BJ (cell line): ENCODE results near the gene KIF25. TPM values are rescaled to one million over a fixed set of nuclear protein-coding genes. Genes with fewer than 3 reads are reported as not detected.
"Not testable (repeated sequence)": the region's sequence is repeated elsewhere in the genome, so short reads cannot be mapped to it uniquely, and the experiment has no call there.

Source experiments
- CTCF ChIA-PET: fragments of 350-600 bp; formaldehyde crosslinking; extraction: SDS; loops from one replicate; lab custom pipeline; 2021; ENCODE audit warnings: antibody characterized with exemption, inconsistent platforms; lab: Yijun Ruan, JAX
- POLR2A ChIA-PET: fragments of 300-600 bp; sonication (Branson Sonifier 250); formaldehyde crosslinking; extraction: SDS; loops from one replicate; lab custom pipeline; 2021; ENCODE audit warnings: antibody characterized with exemption; lab: Charles Lee
- DNase-seq: peaks from one replicate; pipeline ENCODE4 v3.0.0-alpha.2; 2011; ENCODE audit warnings: low read depth
- H3K27me3 ChIP-seq: 2 replicates; pipeline ENCODE4 v1.6.0; 2011; ENCODE audit warnings: low read length; ENCODE audit not compliant: control insufficient read depth, insufficient read depth
- H3K36me3 ChIP-seq: 2 replicates; pipeline ENCODE4 v1.5.1; 2011; ENCODE audit warnings: low read length; ENCODE audit not compliant: control insufficient read depth, insufficient read depth
- H3K4me3 ChIP-seq: 2 replicates; pipeline ENCODE4 v1.5.1; 2011; ENCODE audit warnings: low read depth, mild to moderate bottlenecking, control low read depth, low read length
- CTCF ChIP-seq: IDR thresholded peaks from 2 replicates; pipeline ENCODE4 v1.5.1; 2011; ENCODE audit warnings: low read depth, mild to moderate bottlenecking, control low read depth, inconsistent platforms, low read length, moderate library complexity; ENCODE audit not compliant: insufficient read depth
- polyA plus RNA-seq: library from polyadenylated mRNA; depleted of rRNA; stranded (reverse); fragments of >200 nt; gene quantifications from 2 replicates; pipeline ENCODE4 v1.2.3, GENCODE V29; 2011

The KIF25 gene
- polyA plus RNA-seq, 1 experiment, result not detected

- no peaks in the 10 kb centered on the region for H3K27me3 ChIP-seq
- no peak for TF ChIP-seq CTCF
- DNase-seq, result no peak
- ChIA-PET POLR2A (no interaction called here), CTCF (no interaction called here)
- no peaks in the 10 kb centered on the region for H3K36me3 ChIP-seq
- no peak overlapping the region for H3K4me3 ChIP-seq
These were observed 22.7 kb upstream of the KIF25 start for GRCh38 chr6:167974640-167975344.

- no peak for DNase-seq
- no peak overlapping the region for H3K4me3 ChIP-seq
- no peak for TF ChIP-seq CTCF
- ChIA-PET POLR2A (no interaction called here), CTCF (no interaction called here)
- no peaks in the 10 kb centered on the region for H3K36me3 ChIP-seq
- no peaks in the 10 kb centered on the region for H3K27me3 ChIP-seq
These were observed 22.0 kb upstream of the KIF25 start for GRCh38 chr6:167975458-167975857.

- POLR2A ChIA-PET, H3K27me3 ChIP-seq, CTCF ChIA-PET, H3K4me3 ChIP-seq, H3K36me3 ChIP-seq, DNase-seq: not testable (repeated sequence)
These were observed 21.3 kb upstream of the KIF25 start for GRCh38 chr6:167976116-167976657.

- POLR2A ChIA-PET, result no interaction called here
- no peak for DNase-seq
- TF ChIP-seq CTCF, result no peak
- H3K27me3 ChIP-seq, result no peaks in the 10 kb centered on the region
- no peak overlapping the region for H3K4me3 ChIP-seq
- CTCF ChIA-PET, result no interaction called here
- H3K36me3 ChIP-seq, result no peaks in the 10 kb centered on the region
These were observed 20.8 kb upstream of the KIF25 start for GRCh38 chr6:167976708-167977107.

- no peaks in the 10 kb centered on the region for H3K27me3 ChIP-seq
- ChIA-PET CTCF (no interaction called here), POLR2A (no interaction called here)
- no peak for DNase-seq
- H3K4me3 ChIP-seq, result no peak overlapping the region
- TF ChIP-seq CTCF, result no peak
- H3K36me3 ChIP-seq, result no peaks in the 10 kb centered on the region
These were observed 19.6 kb upstream of the KIF25 start for GRCh38 chr6:167977717-167978467.
